Fibroblast of skin of right quadriceps (primary cell): Measurements from ENCODE around the gene ARFIP1.
A peak's percentile ranks its signal among the peaks of the same experiment; 100 is the strongest.
"Not testable (repeated sequence)": the region's sequence is repeated elsewhere in the genome, so short reads cannot be mapped to it uniquely, and the experiment has no call there.

Experiments
- DNase-seq: peaks from one replicate; pipeline ENCODE4 v3.0.0-alpha.2; 2013

Gene ARFIP1

GRCh38 chr4:152847376-152847775 is 67.6 kb downstream of the ARFIP1 start:
- DNase-seq, result no peak

- DNase-seq, result peak; percentile 11
Measured at GRCh38 chr4:152848508-152848907, 68.8 kb downstream of the ARFIP1 start.

GRCh38 chr4:152849350-152849749 is 69.6 kb downstream of the ARFIP1 start:
- no peak for DNase-seq

DNA sequence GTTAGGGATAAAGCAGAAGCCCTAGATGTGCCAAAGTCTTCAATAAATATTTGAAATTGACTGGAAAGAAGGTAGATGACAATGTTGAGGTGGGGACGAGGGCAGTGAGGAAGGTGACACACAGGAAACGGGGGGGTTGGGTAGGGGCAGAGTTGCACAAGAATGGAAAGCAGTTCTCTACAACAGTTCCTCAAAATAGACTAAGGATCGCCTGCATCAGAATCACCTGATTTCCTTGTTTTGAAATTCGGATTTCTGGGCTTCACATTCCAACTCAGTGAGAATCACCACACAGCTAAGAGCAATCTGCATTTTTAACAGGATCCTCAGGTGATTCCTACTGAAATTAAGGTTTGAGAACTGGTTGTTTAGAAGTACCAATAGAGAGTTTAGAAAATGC is 70.6 kb downstream of the ARFIP1 start:
- peak; percentile 12 for DNase-seq

- no peak for DNase-seq
Measured at GRCh38 chr4:152851226-152851625, 71.5 kb downstream of the ARFIP1 start.

DNA sequence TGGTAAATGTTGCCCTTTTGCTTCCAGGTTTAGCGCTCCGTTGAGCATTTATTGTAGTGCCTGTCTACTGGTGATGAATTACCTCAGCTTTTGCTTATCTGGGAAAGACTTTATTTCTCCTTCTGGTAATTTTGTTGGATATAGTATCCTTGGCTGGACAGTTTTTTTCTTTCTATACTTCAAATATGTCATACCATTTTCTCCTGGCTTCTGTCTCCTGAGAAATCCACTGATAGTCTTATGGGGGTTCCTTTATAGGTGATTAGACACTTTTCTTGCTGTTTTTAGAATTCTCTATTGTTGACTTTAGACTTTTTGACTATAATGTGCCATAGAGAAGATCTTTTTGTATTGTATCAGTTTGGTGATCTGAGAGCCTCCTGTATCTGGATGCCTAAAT is 73.5 kb downstream of the ARFIP1 start:
- no peak for DNase-seq

DNA sequence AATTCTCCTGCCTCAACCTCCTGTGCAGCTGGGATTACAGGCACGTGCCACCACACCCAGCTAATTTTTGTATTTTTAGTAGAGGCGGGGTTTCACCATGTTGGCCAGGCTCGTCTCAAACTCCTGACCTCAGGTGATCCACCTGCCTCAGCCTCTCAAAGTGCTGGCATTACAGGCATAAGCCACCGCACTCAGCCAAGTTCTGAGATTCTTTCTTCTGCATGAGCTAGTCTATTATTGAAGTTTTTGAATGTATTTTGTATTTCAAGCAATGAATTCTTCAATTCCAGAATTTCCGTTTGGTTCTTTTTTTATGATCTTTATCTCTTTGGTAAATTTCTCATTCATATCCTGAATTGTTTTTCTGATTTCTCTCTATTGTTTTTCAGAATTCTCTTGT is 74.3 kb downstream of the ARFIP1 start:
- DNase-seq, result not testable (repeated sequence)

GRCh38 chr4:152856960-152857359 is 77.2 kb downstream of the ARFIP1 start:
- DNase-seq, result no peak

DNA sequence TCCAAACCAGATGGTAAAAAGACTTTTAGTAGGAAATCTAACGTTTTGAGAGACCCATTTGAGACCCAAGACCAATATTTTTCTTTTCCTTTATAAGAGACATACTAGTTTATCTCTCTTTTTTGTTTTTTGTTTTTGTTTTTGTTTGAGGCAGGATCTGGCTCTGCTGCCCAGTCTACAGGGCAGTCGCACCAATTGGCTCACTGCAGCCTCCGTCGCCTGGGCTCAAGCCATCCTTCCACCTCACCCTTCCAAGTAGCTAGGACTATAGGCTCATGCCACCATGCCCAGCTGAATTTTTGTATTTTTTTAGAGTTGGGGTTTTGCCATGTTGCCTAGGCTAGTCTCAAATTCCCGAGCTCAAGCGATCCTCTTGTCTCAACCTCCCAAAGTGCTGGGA is 79.2 kb downstream of the ARFIP1 start:
- DNase-seq, result no peak

GRCh38 chr4:152860046-152860445 is 80.3 kb downstream of the ARFIP1 start:
- peak; percentile 2 for DNase-seq

- no peak for DNase-seq
Measured at GRCh38 chr4:152862608-152863007, 82.9 kb downstream of the ARFIP1 start.

- DNase-seq, result no peak
Measured at GRCh38 chr4:152864361-152864760, 84.6 kb downstream of the ARFIP1 start.

- not testable (repeated sequence) for DNase-seq
Measured at GRCh38 chr4:152866432-152866993, 86.8 kb downstream of the ARFIP1 start.

- no peak for DNase-seq
Measured at GRCh38 chr4:152870606-152871005, 90.9 kb downstream of the ARFIP1 start.

DNA sequence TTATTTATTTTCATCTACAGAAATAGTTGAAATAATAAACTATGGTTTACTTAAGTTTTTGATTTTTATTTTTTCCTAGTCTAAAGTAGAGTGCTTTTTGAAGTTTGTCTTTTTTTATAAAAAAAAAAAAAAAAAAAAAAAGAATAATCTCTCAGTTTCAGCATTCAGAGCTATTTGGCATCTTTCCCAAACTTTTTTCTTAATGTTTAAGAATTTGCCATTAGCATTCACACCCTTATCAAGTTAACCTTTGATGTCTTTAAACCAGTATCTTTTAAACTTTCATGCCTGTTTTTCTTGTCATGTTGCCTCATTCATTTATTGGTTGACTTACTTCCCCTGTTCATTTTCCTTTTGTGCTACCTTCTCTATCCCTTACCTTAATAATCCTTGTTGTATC is 95.5 kb downstream of the ARFIP1 start:
- no peak for DNase-seq

- DNase-seq, result no peak
Measured at GRCh38 chr4:152877868-152878267, 98.1 kb downstream of the ARFIP1 start.

GRCh38 chr4:152880263-152880662 is 100.5 kb downstream of the ARFIP1 start:
- DNase-seq, result no peak

- no peak for DNase-seq
Measured at GRCh38 chr4:152881974-152882373, 102.2 kb downstream of the ARFIP1 start.

GRCh38 chr4:152885185-152885584 is 105.4 kb downstream of the ARFIP1 start:
- no peak for DNase-seq

- DNase-seq, result no peak
Measured at GRCh38 chr4:152886201-152886600, 106.4 kb downstream of the ARFIP1 start.

GRCh38 chr4:152887981-152888380 is 108.2 kb downstream of the ARFIP1 start:
- no peak for DNase-seq

GRCh38 chr4:152892974-152893373 is 113.2 kb downstream of the ARFIP1 start:
- no peak for DNase-seq

- peak; percentile 74 for DNase-seq
Measured at GRCh38 chr4:152894673-152895072, 114.9 kb downstream of the ARFIP1 start.

- DNase-seq, result peak; percentile 48
Measured at GRCh38 chr4:152896811-152897210, 117.1 kb downstream of the ARFIP1 start.

DNA sequence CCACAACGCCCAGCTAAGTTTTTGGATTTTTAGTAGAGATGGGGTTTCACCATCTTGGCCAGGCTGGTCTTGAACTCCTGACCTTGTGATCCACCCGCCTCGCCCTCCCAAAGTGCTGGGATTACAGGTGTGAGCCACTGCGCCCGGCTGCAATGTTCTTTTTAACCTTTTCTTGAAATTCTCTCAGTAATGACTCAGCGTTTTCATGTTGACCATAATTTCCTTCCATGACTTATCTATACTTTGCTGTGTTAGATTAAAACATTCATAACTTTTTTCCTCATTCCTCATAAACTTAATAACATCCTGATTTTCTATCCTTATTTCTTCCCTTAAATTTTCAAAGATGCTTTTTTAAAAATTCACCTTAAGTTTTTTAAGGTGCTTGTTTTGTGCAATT is 118.4 kb downstream of the ARFIP1 start:
- DNase-seq, result not testable (repeated sequence)

DNA sequence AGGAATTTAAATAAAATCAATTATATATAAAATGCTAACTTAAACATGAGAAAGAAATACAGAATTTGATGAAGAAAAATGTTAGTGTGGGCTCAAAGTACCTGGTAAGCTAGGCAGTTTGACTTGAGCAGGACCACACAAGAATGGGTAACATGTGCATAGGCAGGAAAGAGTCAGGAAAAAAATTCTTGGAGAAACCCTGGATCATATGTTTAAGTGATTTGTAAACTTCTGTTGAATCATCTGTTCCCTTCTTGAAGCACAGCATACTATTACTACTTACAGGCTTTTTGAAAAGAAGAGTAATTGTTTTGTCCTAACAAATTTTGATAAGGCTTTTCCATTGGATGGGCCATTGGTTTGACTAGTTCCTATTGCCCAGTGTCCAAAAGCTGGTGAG is 118.9 kb downstream of the ARFIP1 start:
- DNase-seq, result no peak
